Right renal pelvis (tissue), 4 donors: ENCODE measurements around the gene SEPTIN11. TPM values are rescaled to one million over a fixed set of nuclear protein-coding genes. Genes with fewer than 3 reads are reported as not detected.

Experiments used
- polyA plus RNA-seq, 4 donors: library from polyadenylated mRNA; unstranded; fragments of 120-200 nt; gene quantifications; one replicate each; pipeline ENCODE4 v1.2.1, GENCODE V29; 2013; ENCODE audit not compliant: insufficient read length in 4 of 4

Gene SEPTIN11
- polyA plus RNA-seq, 4 donors, result 234 to 299 (median 271) TPM

Other genes starting within 250 kb of the SEPTIN11 start
- gene SOWAHB, start 51.6 kb upstream of the SEPTIN11 start, polyA plus RNA-seq, result 1 to 10 TPM; 4.6 to 6.3 (median 5.4) TPM
- 100 to 1,000 TPM; 385 to 433 (median 387) TPM for gene CCNI, start 126.2 kb downstream of the SEPTIN11 start, polyA plus RNA-seq
- 100 to 1,000 TPM; 129 to 166 (median 156) TPM for gene CCNG2, start 207.5 kb downstream of the SEPTIN11 start, polyA plus RNA-seq